Sigmoid colon (tissue), 7 donors: ENCODE measurements around the gene GLIS1. TPM values are rescaled to one million over a fixed set of nuclear protein-coding genes. Genes with fewer than 3 reads are reported as not detected.

Source experiments
- DNase-seq: peaks from one replicate; pipeline ENCODE4 v3.0.0-alpha.2; 2019
- H3K27ac ChIP-seq, 4 donors: fragments of 200-600 bp; sonication (generic); one replicate each; pipeline ENCODE4 v1.5.1; 2016 to 2019; ENCODE audit warnings: mild to moderate bottlenecking in 1 of 4
- H3K27me3 ChIP-seq, 3 donors: fragments of 200-600 bp; sonication (generic); one replicate each; pipeline ENCODE4 v1.5.1; 2019; ENCODE audit warnings: mild to moderate bottlenecking in 1 of 3
- H3K36me3 ChIP-seq, 4 donors: fragments of 200-600 bp; sonication (generic); one replicate each; pipeline ENCODE4 v1.5.1; 2016 to 2019
- H3K4me1 ChIP-seq, 4 donors: fragments of 200-600 bp; sonication (generic); one replicate each; pipeline ENCODE4 v1.5.1; 2017 to 2019
- H3K4me3 ChIP-seq, 4 donors: fragments of 200-600 bp; sonication (generic); one replicate each; pipeline ENCODE4 v1.5.1; 2017 to 2019; ENCODE audit warnings: mild to moderate bottlenecking in 2 of 4, moderate library complexity in 1 of 4
- H3K9me3 ChIP-seq, 4 donors: fragments of 200-600 bp in 3 of 4; sonication (generic) in 3 of 4; one replicate each; pipeline versions ENCODE4 v1.5.1 to v1.6.1; 2013 to 2019
- CTCF ChIP-seq, 4 experiments: fragments of 450-650 bp in 3 of 4; fragments of 200-600 bp in 1 of 4; IDR thresholded peaks; one replicate each; pipeline ENCODE4 v1.5.1; 2016 to 2019; ENCODE audit warnings: antibody characterized with exemption in 4 of 4, mild to moderate bottlenecking in 3 of 4, moderate library complexity in 2 of 4
- EP300 ChIP-seq, 4 donors: sonication (generic); formaldehyde crosslinking; IDR thresholded peaks; one replicate each; pipeline ENCODE4 v1.6.1; 2017; ENCODE audit warnings: antibody characterized with exemption in 4 of 4
- POLR2A ChIP-seq, 2 donors: fragments of 450-650 bp; IDR thresholded peaks; one replicate each; pipeline ENCODE4 v1.6.1; 2016; ENCODE audit warnings: antibody characterized with exemption in 2 of 2, mild to moderate bottlenecking in 2 of 2, moderate library complexity in 2 of 2
- POLR2AphosphoS5 ChIP-seq, 4 donors: sonication (generic); formaldehyde crosslinking; IDR thresholded peaks; one replicate each; pipeline ENCODE4 v1.6.1; 2017; ENCODE audit warnings: antibody characterized with exemption in 4 of 4
- WGBS, 2 donors: extraction: QIAGEN DNeasy Blood & Tissue Kit; methylation state at CpG; one replicate each; pipeline ENCODE4 v1.1.7; 2013; 5-methylcytosine and 5-hydroxymethylcytosine counted together
- intact Hi-C: fragments of 100-400 bp; cut with DNase I; formaldehyde crosslinking; loops from one replicate; pipeline ENCODE4 v1.15.1; 2023
- polyA plus RNA-seq, 3 donors: library from polyadenylated mRNA; stranded (reverse); fragments of 200-250 nt; gene quantifications; one replicate each; pipeline ENCODE4 v1.2.3, GENCODE V29; 2013
- total RNA-seq, 4 donors: library from RNA; depleted of rRNA; stranded (reverse); fragments of >200 nt; gene quantifications; one replicate each; pipeline ENCODE4 v1.1.0, GENCODE V29; 2016
- donor health status: healthy with polysubstance abuse.
- donor health status: Bipolar disorder and iron deficiency.
- donor health status: healthy.

The GLIS1 gene
- total and polyA plus RNA-seq, 7 donors: 0.16 to 0.83 (median 0.32) TPM; not detected in 4

GRCh38 chr1:53681351-53681976 lies 57.5 kb downstream of the GLIS1 start:
- Histone ChIP-seq H3K4me3 (no peak overlapping the region), H3K36me3 (no peaks in the 10 kb centered on the region), H3K4me1 (no peaks in the 10 kb centered on the region), H3K27me3 (peaks cover 0 to 42% (median 8%) of the 10 kb centered on the region in 3 donors), H3K9me3 (no peaks in the 10 kb centered on the region), H3K27ac (no peak overlapping the region)
- WGBS, 2 donors: 37 to 41% methylated on average over 6 of the region's 6 CpGs
- intact Hi-C loops: no loop called here
- no peak for TF ChIP-seq POLR2AphosphoS5 (IDR thresholded peaks at IDR 0.05)
- TF ChIP-seq POLR2A (IDR thresholded peaks at IDR 0.05): no peak
- TF ChIP-seq CTCF (IDR thresholded peaks at IDR 0.05): no peak
- TF ChIP-seq EP300 (IDR thresholded peaks at IDR 0.05): no peak
- DNase-seq: no peak

- 93 to 96% methylated on average over 8 of the region's 8 CpGs for WGBS, 2 donors
- H3K27ac ChIP-seq: no peak overlapping the region
- intact Hi-C loops: no loop called here
Observed at GRCh38 chr1:53680868-53681267, 58.1 kb downstream of the GLIS1 start.

GRCh38 chr1:53678938-53679825 lies 59.8 kb downstream of the GLIS1 start:
- no peak for TF ChIP-seq EP300 (IDR thresholded peaks at IDR 0.05)
- peak in 1 of 4 donors; percentile 19 for TF ChIP-seq POLR2AphosphoS5 (IDR thresholded peaks at IDR 0.05)
- DNase-seq: no peak
- Histone ChIP-seq H3K4me3 (no peak overlapping the region), H3K4me1 (no peaks in the 10 kb centered on the region), H3K36me3 (no peaks in the 10 kb centered on the region), H3K9me3 (no peaks in the 10 kb centered on the region), H3K27me3 (peaks cover 0 to 20% (median 5%) of the 10 kb centered on the region in 3 donors), H3K27ac (no peak overlapping the region)
- intact Hi-C loops: no loop called here
- WGBS, 2 donors: 68 to 75% methylated on average over 15 of the region's 15 CpGs

More at GRCh38 chr1:53680868-53681267, 58.1 kb downstream of the GLIS1 start:
- no peak for DNase-seq
- H3K4me1 ChIP-seq: no peaks in the 10 kb centered on the region
- no peaks in the 10 kb centered on the region for H3K36me3 ChIP-seq
- peaks cover 0 to 37% (median 8%) of the 10 kb centered on the region in 3 donors for H3K27me3 ChIP-seq
- TF ChIP-seq POLR2A (IDR thresholded peaks at IDR 0.05) (no peak), POLR2AphosphoS5 (IDR thresholded peaks at IDR 0.05) (no peak), CTCF (IDR thresholded peaks at IDR 0.05) (no peak), EP300 (IDR thresholded peaks at IDR 0.05) (no peak)
- H3K9me3 ChIP-seq: no peaks in the 10 kb centered on the region
- no peak overlapping the region for H3K4me3 ChIP-seq

- Histone ChIP-seq H3K4me3 (no peak overlapping the region), H3K4me1 (no peaks in the 10 kb centered on the region), H3K9me3 (no peaks in the 10 kb centered on the region), H3K36me3 (no peaks in the 10 kb centered on the region), H3K27ac (no peak overlapping the region), H3K27me3 (peaks cover 0 to 13% (median 0%) of the 10 kb centered on the region in 3 donors)
- no peak for DNase-seq
- no peak for TF ChIP-seq EP300 (IDR thresholded peaks at IDR 0.05)
- TF ChIP-seq POLR2AphosphoS5 (IDR thresholded peaks at IDR 0.05): no peak
- TF ChIP-seq CTCF (IDR thresholded peaks at IDR 0.05): no peak
- no peak for TF ChIP-seq POLR2A (IDR thresholded peaks at IDR 0.05)
- 67 to 73% methylated on average over 4 of the region's 4 CpGs for WGBS, 2 donors
- intact Hi-C loops: no loop called here
Observed at GRCh38 chr1:53678507-53678906, 60.5 kb downstream of the GLIS1 start.

GRCh38 chr1:53678046-53678445 lies 60.9 kb downstream of the GLIS1 start:
- Histone ChIP-seq H3K4me1 (no peaks in the 10 kb centered on the region), H3K9me3 (no peaks in the 10 kb centered on the region), H3K27me3 (peaks cover 0 to 9% (median 0%) of the 10 kb centered on the region in 3 donors), H3K36me3 (no peaks in the 10 kb centered on the region), H3K27ac (no peak overlapping the region), H3K4me3 (no peak overlapping the region)
- intact Hi-C loops: no loop called here
- 88 to 95% methylated on average over 8 of the region's 8 CpGs for WGBS, 2 donors
- TF ChIP-seq POLR2A (IDR thresholded peaks at IDR 0.05): no peak
- no peak for TF ChIP-seq EP300 (IDR thresholded peaks at IDR 0.05)
- DNase-seq: no peak
